ENCODE measurements around the gene TMEM59.
"Not testable (repeated sequence)": the region's sequence is repeated elsewhere in the genome, so short reads cannot be mapped to it uniquely, and the experiment has no call there.

TMEM59 gene

DNA sequence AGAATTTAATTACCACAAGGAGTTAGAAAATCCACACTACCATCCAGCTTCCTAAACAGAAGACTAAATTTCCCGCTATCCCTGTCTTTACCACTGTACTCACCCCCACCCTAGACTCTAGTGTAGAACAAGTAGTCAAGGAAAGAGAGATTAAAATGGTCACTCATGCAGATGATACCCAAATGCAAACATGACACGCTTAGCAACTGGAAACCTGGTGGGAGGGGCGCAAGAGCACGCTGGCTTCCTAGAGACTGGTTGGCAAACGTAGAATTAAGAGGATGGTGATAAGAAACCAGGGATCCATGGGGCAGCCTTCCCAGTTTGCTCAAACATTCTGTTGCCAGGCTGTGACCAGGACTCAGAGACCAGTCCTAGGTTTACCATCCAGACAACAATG lies 25.2 kb downstream of the TMEM59 start:
- Histone ChIP-seq H3K27ac (ENCODE audit: low read depth, low read length) (no peak overlapping the region), H3K4me1 (ENCODE audit: control insufficient read depth, low read length) (no peaks in the 10 kb centered on the region), H3K9me3 (ENCODE audit: control insufficient read depth, insufficient read depth, low read length) (no peaks in the 10 kb centered on the region), H3K79me2 (ENCODE audit: control insufficient read depth, low read length) (no peaks in the 10 kb centered on the region), H3K27me3 (ENCODE audit: control insufficient read depth, low read length) (no peaks in the 10 kb centered on the region), H3K9me2 (replicated peaks; ENCODE audit: control insufficient read depth, low read length) (no peaks in the 10 kb centered on the region), H3F3A (ENCODE audit: control insufficient read depth, insufficient read depth) (0 out of 2 replicates have a peak, but pooled peaks cover 4% of the 10 kb centered on the region), H3K36me3 (ENCODE audit: control insufficient read depth, low read length) (peaks cover 27% of the 10 kb centered on the region), H3K4me3 (ENCODE audit: low read length) (no peak overlapping the region), H3K4me2 (ENCODE audit: low read length) (no peak overlapping the region), H4K20me1 (ENCODE audit: control insufficient read depth, insufficient read depth, low read depth, low read length) (no peaks in the 10 kb centered on the region)
- no peak for TF ChIP-seq CTCF (IDR thresholded peaks at IDR 0.05; ENCODE audit: low read depth, low read length, poor library complexity, severe bottlenecking)
- TF ChIP-seq EZH2phosphoT487 (IDR thresholded peaks at IDR 0.05; ENCODE audit: borderline replicate concordance, low read length): no peak

GRCh38 chr1:54024811-54025210 lies 28.2 kb downstream of the TMEM59 start:
- not testable (repeated sequence) for H4K20me1 ChIP-seq (ENCODE audit: control insufficient read depth, insufficient read depth, low read depth, low read length); H3K4me1 ChIP-seq (ENCODE audit: control insufficient read depth, low read length); H3K27me3 ChIP-seq (ENCODE audit: control insufficient read depth, low read length); H3F3A ChIP-seq (ENCODE audit: control insufficient read depth, insufficient read depth); H3K4me3 ChIP-seq (ENCODE audit: low read length); H3K4me2 ChIP-seq (ENCODE audit: low read length); H3K9me3 ChIP-seq (ENCODE audit: control insufficient read depth, insufficient read depth, low read length); H3K36me3 ChIP-seq (ENCODE audit: control insufficient read depth, low read length); H3K9me2 ChIP-seq (replicated peaks; ENCODE audit: control insufficient read depth, low read length); H3K79me2 ChIP-seq (ENCODE audit: control insufficient read depth, low read length); H3K27ac ChIP-seq (ENCODE audit: low read depth, low read length)

DNA sequence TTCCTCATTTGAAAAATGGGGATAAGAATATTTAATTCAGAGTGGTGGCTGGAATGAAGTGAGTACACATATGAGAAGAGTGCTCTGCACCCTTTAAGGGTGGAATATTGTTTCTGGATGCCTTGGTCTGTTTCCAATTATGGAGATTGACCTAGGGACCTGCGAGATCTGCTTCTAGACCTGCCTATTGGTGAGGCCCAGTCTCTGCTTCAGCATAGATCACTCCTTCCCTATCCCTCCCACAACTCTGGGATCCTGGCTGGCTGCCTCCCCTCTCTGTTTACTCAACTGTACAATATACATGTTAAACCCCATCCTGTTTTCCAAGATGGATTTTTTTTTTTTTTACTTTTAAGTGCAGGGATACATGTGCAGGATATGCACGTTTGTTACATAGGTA lies 28.6 kb downstream of the TMEM59 start:
- Histone ChIP-seq H3F3A (ENCODE audit: control insufficient read depth, insufficient read depth) (0 out of 2 replicates have a peak, but pooled peaks cover 3% of the 10 kb centered on the region), H3K27ac (ENCODE audit: low read depth, low read length) (no peak overlapping the region), H3K4me2 (ENCODE audit: low read length) (no peak overlapping the region), H3K4me1 (ENCODE audit: control insufficient read depth, low read length) (no peaks in the 10 kb centered on the region), H3K9me3 (ENCODE audit: control insufficient read depth, insufficient read depth, low read length) (no peaks in the 10 kb centered on the region), H3K9me2 (replicated peaks; ENCODE audit: control insufficient read depth, low read length) (no peaks in the 10 kb centered on the region), H3K36me3 (ENCODE audit: control insufficient read depth, low read length) (peaks cover 3% of the 10 kb centered on the region; the same call in 1 of the 2 replicates), H3K79me2 (ENCODE audit: control insufficient read depth, low read length) (no peaks in the 10 kb centered on the region), H3K4me3 (ENCODE audit: low read length) (no peak overlapping the region), H3K27me3 (ENCODE audit: control insufficient read depth, low read length) (no peaks in the 10 kb centered on the region), H4K20me1 (ENCODE audit: control insufficient read depth, insufficient read depth, low read depth, low read length) (no peaks in the 10 kb centered on the region)
- TF ChIP-seq EZH2phosphoT487 (IDR thresholded peaks at IDR 0.05; ENCODE audit: borderline replicate concordance, low read length) (no peak), CTCF (IDR thresholded peaks at IDR 0.05; ENCODE audit: low read depth, low read length, poor library complexity, severe bottlenecking) (no peak)

GRCh38 chr1:54019562-54020176 lies 33.3 kb downstream of the TMEM59 start:
- not testable (repeated sequence) for H3K79me2 ChIP-seq (ENCODE audit: control insufficient read depth, low read length); H3F3A ChIP-seq (ENCODE audit: control insufficient read depth, insufficient read depth); H3K9me2 ChIP-seq (replicated peaks; ENCODE audit: control insufficient read depth, low read length); H3K27me3 ChIP-seq (ENCODE audit: control insufficient read depth, low read length); H3K4me1 ChIP-seq (ENCODE audit: control insufficient read depth, low read length); H3K4me3 ChIP-seq (ENCODE audit: low read length); H3K27ac ChIP-seq (ENCODE audit: low read depth, low read length); H3K4me2 ChIP-seq (ENCODE audit: low read length); H4K20me1 ChIP-seq (ENCODE audit: control insufficient read depth, insufficient read depth, low read depth, low read length); H3K9me3 ChIP-seq (ENCODE audit: control insufficient read depth, insufficient read depth, low read length); H3K36me3 ChIP-seq (ENCODE audit: control insufficient read depth, low read length)
